Measurements from ENCODE around the gene ODC1. TPM values are rescaled to one million over a fixed set of nuclear protein-coding genes. Genes with fewer than 3 reads are reported as not detected.

ODC1 gene
- polyA plus RNA-seq, 1 of the 3 experiments (the other 2 are of a cell fraction) = 253 TPM

GRCh38 chr2:10406016-10406415 lies 42.1 kb downstream of the ODC1 start:
- Histone ChIP-seq H2AFZ (ENCODE audit: low read depth) (no peak overlapping the region), H3K36me3 (replicated peaks in 1 of 2; ENCODE audit: control insufficient read depth in 1 of 2, insufficient read depth in 2 of 2, low read length in 1 of 2) (peaks cover 0 to 4% of the 10 kb centered on the region in 2 experiments), H3K27me3 (ENCODE audit: insufficient read depth) (no peaks in the 10 kb centered on the region), H3K9me3 (no peaks in the 10 kb centered on the region), H3K4me1 (ENCODE audit: control insufficient read depth in 1 of 2, insufficient read depth in 2 of 2, low read depth in 1 of 2, low read length in 1 of 2) (peaks cover 34 to 58% of the 10 kb centered on the region in 2 experiments), H3K9ac (peak overlapping the region; percentile 47; the same call in 1 of the 2 replicates), H3K79me2 (ENCODE audit: insufficient read depth) (no peaks in the 10 kb centered on the region), H4K20me1 (ENCODE audit: insufficient read depth) (no peaks in the 10 kb centered on the region), H3K9me2 (no peaks in the 10 kb centered on the region), H3K4me3 (ENCODE audit: low read depth in 2 of 2, low read length in 1 of 2) (peak overlapping the region in 1 of 2 experiments; percentile 19; a peak in 1 of 4 replicates), H3K27ac (ENCODE audit: low read depth in 2 of 2, low read length in 1 of 2) (peak overlapping the region; percentile 90 to 97), H3F3A (replicated peaks; ENCODE audit: insufficient read depth) (peaks cover 13% of the 10 kb centered on the region), H3K4me2 (peak overlapping the region; percentile 72)
- CTCF ChIA-PET = interaction anchor here (0.5 to 12.8 kb wide), 21 partner anchors 13 to 606 kb away, joined by 3 to 403 read pairs (median 5); partner anchors contain the start of genes HPCAL1 and RRM2
- WGBS (ENCODE audit: low lambda C conversion rate) = 74% methylated on average over 10 of the region's 10 CpGs
- no peak for TF ChIP-seq GATA2 (CRISPR knock-in tag; IDR thresholded peaks at IDR 0.05)
- no peak for TF ChIP-seq TEAD4 (IDR thresholded peaks at IDR 0.05; ENCODE audit: borderline replicate concordance, insufficient read depth)
- no peak for TF ChIP-seq CHD2 (IDR thresholded peaks at IDR 0.05; ENCODE audit: low read length, partially characterized antibody)
- no peak for TF ChIP-seq NRF1 (IDR thresholded peaks at IDR 0.05; ENCODE audit: low read depth, low read length)
- TF ChIP-seq, protein P1, sequence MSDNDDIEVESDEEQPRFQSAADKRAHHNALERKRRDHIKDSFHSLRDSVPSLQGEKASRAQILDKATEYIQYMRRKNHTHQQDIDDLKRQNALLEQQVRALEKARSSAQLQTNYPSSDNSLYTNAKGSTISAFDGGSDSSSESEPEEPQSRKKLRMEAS (IDR thresholded peaks at IDR 0.05; ENCODE audit: low read depth) = no peak
- no peak for TF ChIP-seq TCF12 (IDR thresholded peaks at IDR 0.05)
- TF ChIP-seq EP300 (IDR thresholded peaks at IDR 0.05; ENCODE audit: borderline replicate concordance in 1 of 2, low read depth in 1 of 2, low read length in 1 of 2) = no peak
- no peak for TF ChIP-seq FOSL2 (IDR thresholded peaks at IDR 0.05; ENCODE audit: borderline replicate concordance, low read depth)
- no peak for TF ChIP-seq JUND (IDR thresholded peaks at IDR 0.05)
- no peak for TF ChIP-seq YY1 (IDR thresholded peaks at IDR 0.05; ENCODE audit: low read depth)
- TF ChIP-seq, protein P2, sequence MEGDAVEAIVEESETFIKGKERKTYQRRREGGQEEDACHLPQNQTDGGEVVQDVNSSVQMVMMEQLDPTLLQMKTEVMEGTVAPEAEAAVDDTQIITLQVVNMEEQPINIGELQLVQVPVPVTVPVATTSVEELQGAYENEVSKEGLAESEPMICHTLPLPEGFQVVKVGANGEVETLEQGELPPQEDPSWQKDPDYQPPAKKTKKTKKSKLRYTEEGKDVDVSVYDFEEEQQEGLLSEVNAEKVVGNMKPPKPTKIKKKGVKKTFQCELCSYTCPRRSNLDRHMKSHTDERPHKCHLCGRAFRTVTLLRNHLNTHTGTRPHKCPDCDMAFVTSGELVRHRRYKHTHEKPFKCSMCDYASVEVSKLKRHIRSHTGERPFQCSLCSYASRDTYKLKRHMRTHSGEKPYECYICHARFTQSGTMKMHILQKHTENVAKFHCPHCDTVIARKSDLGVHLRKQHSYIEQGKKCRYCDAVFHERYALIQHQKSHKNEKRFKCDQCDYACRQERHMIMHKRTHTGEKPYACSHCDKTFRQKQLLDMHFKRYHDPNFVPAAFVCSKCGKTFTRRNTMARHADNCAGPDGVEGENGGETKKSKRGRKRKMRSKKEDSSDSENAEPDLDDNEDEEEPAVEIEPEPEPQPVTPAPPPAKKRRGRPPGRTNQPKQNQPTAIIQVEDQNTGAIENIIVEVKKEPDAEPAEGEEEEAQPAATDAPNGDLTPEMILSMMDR (IDR thresholded peaks at IDR 0.05) = no peak
- POLR2A ChIA-PET = interaction anchor here (1.2 to 1.7 kb wide), 3 partner anchors 13 to 273 kb away, joined by 3 to 5 read pairs (median 4); no protein-coding TSS in a partner anchor
- DNase-seq = no peak

- peak; percentile 84 for DNase-seq
- 4% methylated on average over 13 of the region's 13 CpGs for WGBS (ENCODE audit: low lambda C conversion rate)
- Histone ChIP-seq H3K4me3 (ENCODE audit: low read depth in 2 of 2, low read length in 1 of 2) (peak overlapping the region in 1 of 2 experiments; percentile 19; a peak in 1 of 4 replicates), H4K20me1 (ENCODE audit: insufficient read depth) (no peaks in the 10 kb centered on the region), H2AFZ (ENCODE audit: low read depth) (peak overlapping the region; percentile 48; the same call in 1 of the 2 replicates), H3K36me3 (replicated peaks in 1 of 2; ENCODE audit: control insufficient read depth in 1 of 2, insufficient read depth in 2 of 2, low read length in 1 of 2) (no peaks in the 10 kb centered on the region), H3K9ac (peak overlapping the region; percentile 65), H3K9me2 (no peaks in the 10 kb centered on the region), H3K27ac (ENCODE audit: low read depth in 2 of 2, low read length in 1 of 2) (peak overlapping the region; percentile 90 to 97), H3K4me1 (ENCODE audit: control insufficient read depth in 1 of 2, insufficient read depth in 2 of 2, low read depth in 1 of 2, low read length in 1 of 2) (peaks cover 34 to 64% of the 10 kb centered on the region in 2 experiments), H3F3A (replicated peaks; ENCODE audit: insufficient read depth) (peaks cover 13% of the 10 kb centered on the region), H3K9me3 (no peaks in the 10 kb centered on the region), H3K4me2 (peak overlapping the region; percentile 72), H3K27me3 (ENCODE audit: insufficient read depth) (no peaks in the 10 kb centered on the region), H3K79me2 (ENCODE audit: insufficient read depth) (no peaks in the 10 kb centered on the region)
- ChIA-PET POLR2A (interaction anchor here (1.2 to 1.7 kb wide), 3 partner anchors 12 to 272 kb away, joined by 3 to 5 read pairs (median 4); no protein-coding TSS in a partner anchor), CTCF (interaction anchor here (0.8 to 12.8 kb wide), 15 partner anchors 12 to 332 kb away, joined by 3 to 403 read pairs (median 5); partner anchors contain the start of genes HPCAL1 and RRM2)
- TF ChIP-seq, protein P2 (IDR thresholded peaks at IDR 0.05) = no peak
- TF ChIP-seq SIN3A (IDR thresholded peaks at IDR 0.05; ENCODE audit: borderline replicate concordance, low read depth, low read length) = peak; percentile 93; the same call in 1 of the 2 replicates
- TF ChIP-seq CHD2 (IDR thresholded peaks at IDR 0.05; ENCODE audit: low read length, partially characterized antibody) = peak; percentile 62
- TF ChIP-seq FOSL2 (IDR thresholded peaks at IDR 0.05; ENCODE audit: borderline replicate concordance, low read depth) = peak; percentile 98
- TF ChIP-seq JUND (IDR thresholded peaks at IDR 0.05) = peak; percentile 97
- TF ChIP-seq GATA2 (CRISPR knock-in tag; IDR thresholded peaks at IDR 0.05) = peak; percentile 74
- TF ChIP-seq RXRA (IDR thresholded peaks at IDR 0.05; ENCODE audit: borderline replicate concordance, low read depth) = peak; percentile 97; the same call in 1 of the 2 replicates
- TF ChIP-seq MXI1 (IDR thresholded peaks at IDR 0.05; ENCODE audit: low read depth, low read length) = no peak
- no peak; the same call in 1 of the 2 replicates for TF ChIP-seq GABPA (IDR thresholded peaks at IDR 0.05; ENCODE audit: low read depth)
- peak; percentile 74; the same call in 1 of the 2 replicates for TF ChIP-seq RCOR1 (IDR thresholded peaks at IDR 0.05; ENCODE audit: low read length)
- TF ChIP-seq EP300 (IDR thresholded peaks at IDR 0.05; ENCODE audit: borderline replicate concordance in 1 of 2, low read depth in 1 of 2, low read length in 1 of 2) = peak; percentile 71 to 95; a peak in 3 of 4 replicates
- TF ChIP-seq, protein P3, sequence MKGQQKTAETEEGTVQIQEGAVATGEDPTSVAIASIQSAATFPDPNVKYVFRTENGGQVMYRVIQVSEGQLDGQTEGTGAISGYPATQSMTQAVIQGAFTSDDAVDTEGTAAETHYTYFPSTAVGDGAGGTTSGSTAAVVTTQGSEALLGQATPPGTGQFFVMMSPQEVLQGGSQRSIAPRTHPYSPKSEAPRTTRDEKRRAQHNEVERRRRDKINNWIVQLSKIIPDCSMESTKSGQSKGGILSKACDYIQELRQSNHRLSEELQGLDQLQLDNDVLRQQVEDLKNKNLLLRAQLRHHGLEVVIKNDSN (IDR thresholded peaks at IDR 0.05; ENCODE audit: borderline replicate concordance, low read depth) = 0 out of 2 replicates have a peak, but pooled peaks have one; percentile 39
- peak; percentile 7; the same call in 1 of the 2 replicates for TF ChIP-seq FOXJ3 (CRISPR knock-in tag; IDR thresholded peaks at IDR 0.05)
- TF ChIP-seq NRF1 (IDR thresholded peaks at IDR 0.05; ENCODE audit: low read depth, low read length) = no peak
These were observed 42.7 kb downstream of the ODC1 start for GRCh38 chr2:10405448-10405847.
